NT2/D1 (cell line): ENCODE measurements around the gene CUEDC2.

Experiments used
- SUZ12 ChIP-seq: IDR thresholded peaks from 2 replicates; pipeline ENCODE4 v1.6.1; 2011; ENCODE audit not compliant: insufficient read length, insufficient read depth; ENCODE audit errors: extremely low read depth
- ZNF274 ChIP-seq: IDR thresholded peaks from 2 replicates; pipeline ENCODE4 v1.6.1; 2011; ENCODE audit warnings: mild to moderate bottlenecking, low read depth, low read length

DNA sequence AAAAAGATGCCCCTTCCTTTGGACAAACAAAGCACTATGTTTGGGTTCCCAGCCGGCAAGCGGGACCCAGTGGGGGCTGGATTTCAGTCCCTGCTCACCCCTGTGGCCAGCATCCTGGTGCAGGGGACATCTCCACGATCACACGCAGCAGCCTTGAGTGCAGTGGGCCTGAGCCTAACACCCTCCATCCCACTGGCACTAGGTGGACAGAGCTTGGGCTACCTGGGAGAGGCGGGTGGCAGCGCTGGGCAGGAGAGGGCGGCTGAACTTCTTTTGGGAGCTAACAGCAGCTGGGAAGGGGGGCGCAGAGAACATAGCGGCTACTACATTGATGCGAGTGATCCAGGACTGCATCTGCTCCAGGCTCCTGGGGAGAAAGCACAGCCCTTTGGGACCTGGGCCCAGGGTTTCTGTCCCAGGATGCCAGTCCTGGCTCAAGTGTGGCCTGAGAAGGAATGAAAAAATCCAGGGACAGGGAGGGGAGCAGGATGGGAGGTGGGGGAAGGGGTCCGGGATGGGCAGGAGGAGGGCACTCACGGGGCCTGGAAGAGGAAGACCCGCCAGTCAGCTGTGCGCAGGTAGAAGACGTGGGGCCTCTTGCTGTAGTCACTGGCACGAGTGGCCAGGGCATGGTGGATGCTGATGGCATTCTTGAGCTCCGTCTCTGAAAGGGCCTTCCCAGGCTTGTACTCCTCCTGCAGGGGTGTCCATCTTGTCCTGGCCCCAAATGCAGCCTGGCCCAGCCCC, 27.8 kb downstream of the CUEDC2 start:
- TF ChIP-seq SUZ12: no peak
- TF ChIP-seq ZNF274: no peak
